Esophagus muscularis mucosa (tissue), 4 donors: ENCODE results near the gene TRIM8. TPM values are rescaled to one million over a fixed set of nuclear protein-coding genes. Genes with fewer than 3 reads are reported as not detected.

Experiments
- DNase-seq: peaks from one replicate; pipeline ENCODE4 v3.0.0-alpha.2; 2017; ENCODE audit errors: extremely low spot score
- H3K27ac ChIP-seq, 4 donors: fragments of 200-600 bp; sonication (generic); replicated peaks in 1 of 4; 1 replicate in 3 of 4; 2 replicates in 1 of 4; pipeline ENCODE4 v1.5.1; 2016 to 2019; ENCODE audit warnings: mild to moderate bottlenecking in 1 of 4
- H3K27me3 ChIP-seq, 4 donors: fragments of 200-600 bp; sonication (generic); one replicate each; pipeline versions ENCODE4 v1.5.1 to v1.6.0; 2016 to 2019
- H3K36me3 ChIP-seq, 4 donors: fragments of 200-600 bp; sonication (generic); one replicate each; pipeline ENCODE4 v1.5.1; 2016 to 2019
- H3K4me1 ChIP-seq, 4 donors: fragments of 200-600 bp; sonication (generic); one replicate each; pipeline ENCODE4 v1.5.1; 2016 to 2019
- H3K4me3 ChIP-seq, 4 donors: fragments of 200-600 bp; sonication (generic); 1 replicate in 2 of 4; 2 replicates in 2 of 4; pipeline ENCODE4 v1.5.1; 2016 to 2019; ENCODE audit warnings: mild to moderate bottlenecking in 4 of 4, moderate library complexity in 1 of 4
- H3K9me3 ChIP-seq, 4 donors: fragments of 200-600 bp; sonication (generic); 1 replicate in 3 of 4; 2 replicates in 1 of 4; pipeline ENCODE4 v1.5.1; 2016 to 2019
- CTCF ChIP-seq, 3 experiments: fragments of 200-600 bp in 2 of 3; fragments of 450-650 bp in 1 of 3; sonication (generic) in 2 of 3; IDR thresholded peaks; one replicate each; pipeline ENCODE4 v1.5.1; 2017 to 2019; ENCODE audit warnings: antibody characterized with exemption in 3 of 3, mild to moderate bottlenecking in 2 of 3, moderate library complexity in 1 of 3
- EP300 ChIP-seq: sonication (generic); formaldehyde crosslinking; IDR thresholded peaks from one replicate; pipeline ENCODE4 v1.6.1; 2017; ENCODE audit warnings: antibody characterized with exemption
- POLR2A ChIP-seq: fragments of 450-650 bp; IDR thresholded peaks from one replicate; pipeline ENCODE4 v1.6.1; 2017; ENCODE audit warnings: antibody characterized with exemption, moderate library complexity, mild to moderate bottlenecking, low read depth
- POLR2AphosphoS5 ChIP-seq, 2 donors: sonication (generic); formaldehyde crosslinking; IDR thresholded peaks; one replicate each; pipeline ENCODE4 v1.6.1; 2017; ENCODE audit warnings: antibody characterized with exemption in 2 of 2
- WGBS: methylation state at CpG from one replicate; pipeline ENCODE4 v1.1.5; 2018; 5-methylcytosine and 5-hydroxymethylcytosine counted together
- intact Hi-C: fragments of 100-400 bp; cut with DNase I; formaldehyde crosslinking; loops from one replicate; pipeline ENCODE4 v1.15.1; 2023
- total RNA-seq, 4 donors: library from RNA; depleted of rRNA; stranded (reverse); fragments of >200 nt; gene quantifications; one replicate each; pipeline versions ENCODE4 v1.1.0 to v1.2.1, GENCODE V29; 2016

The TRIM8 gene
- total RNA-seq, 4 donors from 2014 or later = 103 to 170 (median 159) TPM

GRCh38 chr10:102645741-102646609 is 1.7 kb downstream of the TRIM8 start:
- Histone ChIP-seq H3K27me3 (no peaks in the 10 kb centered on the region), H3K4me3 (peak overlapping the region; percentile 76 to 97 (median 88)), H3K9me3 (no peaks in the 10 kb centered on the region), H3K4me1 (peaks cover 48 to 65% (median 60%) of the 10 kb centered on the region in 4 donors), H3K27ac (peak overlapping the region; percentile 99 to 100 (median 100)), H3K36me3 (peaks cover 0 to 19% (median 9%) of the 10 kb centered on the region in 4 donors)
- peak; percentile 97 for DNase-seq
- intact Hi-C loops = loop anchor here (5.0 kb wide), 1 partner anchor 66 kb away; the partner anchor contains the start of genes ARL3 and SFXN2
- TF ChIP-seq POLR2A = peak; percentile 66
- no peak for TF ChIP-seq EP300
- peak; percentile 87 to 91 for TF ChIP-seq POLR2AphosphoS5 (IDR thresholded peaks at IDR 0.05)
- peak in 1 of 3 experiments; percentile 7 for TF ChIP-seq CTCF (IDR thresholded peaks at IDR 0.05)
- 0% methylated on average over 18 of the region's 29 CpGs for WGBS

- no peaks in the 10 kb centered on the region for H3K9me3 ChIP-seq
- peaks cover 51 to 68% (median 63%) of the 10 kb centered on the region in 4 donors for H3K4me1 ChIP-seq
- H3K4me3 ChIP-seq = peak overlapping the region; percentile 76 to 97 (median 88)
- H3K36me3 ChIP-seq = peaks cover 0 to 28% (median 13%) of the 10 kb centered on the region in 4 donors
- peak overlapping the region; percentile 99 to 100 (median 100) for H3K27ac ChIP-seq
- TF ChIP-seq POLR2A (no peak), POLR2AphosphoS5 (IDR thresholded peaks at IDR 0.05) (peak in 1 of 2 donors; percentile 19), CTCF (IDR thresholded peaks at IDR 0.05) (no peak), EP300 (no peak)
- no peaks in the 10 kb centered on the region for H3K27me3 ChIP-seq
- WGBS = 16% methylated on average over 18 of the region's 18 CpGs
- DNase-seq = no peak
- intact Hi-C loops = loop anchor here (5.0 kb wide), 1 partner anchor 65 kb away; the partner anchor contains the start of genes ARL3 and SFXN2
Measured at GRCh38 chr10:102646610-102647442, 2.5 kb downstream of the TRIM8 start.

DNA sequence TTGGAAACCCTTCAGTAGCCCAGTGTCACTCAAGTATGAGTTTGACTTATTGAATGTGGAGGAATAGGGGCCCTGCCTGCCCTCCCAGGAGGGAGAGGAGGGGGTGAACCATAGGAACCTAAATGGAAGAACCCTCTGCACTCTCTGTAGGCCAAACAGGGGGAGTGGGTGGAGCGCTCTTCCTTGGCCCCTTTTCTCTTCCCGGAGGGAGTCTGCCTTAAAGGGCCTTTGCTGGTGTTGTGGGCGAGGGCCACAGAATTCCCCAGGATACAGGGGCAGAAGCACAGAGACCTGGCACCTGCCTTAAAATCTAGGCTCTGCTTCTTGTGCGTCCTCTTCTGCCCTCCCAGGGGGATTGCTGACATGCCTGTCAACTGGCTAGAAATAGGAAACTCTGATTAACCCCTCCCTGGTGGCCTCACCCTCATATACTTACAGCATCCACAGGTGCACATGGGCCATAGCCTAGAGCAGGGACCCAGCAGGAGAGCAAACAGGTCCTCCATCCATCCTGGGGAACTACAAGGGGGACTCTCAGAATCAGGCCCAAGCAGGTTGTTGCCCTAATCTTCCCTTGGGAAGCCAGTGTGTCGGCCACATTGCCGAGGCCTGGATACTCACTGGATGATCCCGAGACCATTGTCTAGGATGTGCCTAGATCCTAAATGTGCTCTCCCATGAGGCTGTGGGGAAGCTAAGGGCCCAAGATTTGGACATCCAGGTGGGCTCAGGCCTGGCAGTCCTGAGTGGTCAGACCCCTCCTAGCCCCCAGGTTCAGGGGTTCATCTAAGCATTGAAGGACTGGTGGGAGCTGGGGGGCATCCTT is 3.4 kb downstream of the TRIM8 start:
- peaks cover 60 to 76% (median 71%) of the 10 kb centered on the region in 4 donors for H3K4me1 ChIP-seq
- intact Hi-C loops = loop anchor here (5.0 kb wide), 1 partner anchor 65 kb away; the partner anchor contains the start of genes ARL3 and SFXN2
- peak overlapping the region; percentile 76 to 97 (median 88) for H3K4me3 ChIP-seq
- 46% methylated on average over 4 of the region's 7 CpGs for WGBS
- no peaks in the 10 kb centered on the region for H3K27me3 ChIP-seq
- TF ChIP-seq CTCF (IDR thresholded peaks at IDR 0.05) (no peak), EP300 (no peak), POLR2A (no peak), POLR2AphosphoS5 (IDR thresholded peaks at IDR 0.05) (no peak)
- H3K9me3 ChIP-seq = no peaks in the 10 kb centered on the region
- H3K36me3 ChIP-seq = peaks cover under 1 to 35% (median 16%) of the 10 kb centered on the region in 4 donors
- no peak for DNase-seq
- H3K27ac ChIP-seq = peak overlapping the region; percentile 99 to 100 (median 100)
